ENCODE results near the gene NFAM1. TPM values are rescaled to one million over a fixed set of nuclear protein-coding genes. Genes with fewer than 3 reads are reported as not detected.

The NFAM1 gene
- total RNA-seq, 1 experiment from 2014 or later: 0.12 TPM

DNA sequence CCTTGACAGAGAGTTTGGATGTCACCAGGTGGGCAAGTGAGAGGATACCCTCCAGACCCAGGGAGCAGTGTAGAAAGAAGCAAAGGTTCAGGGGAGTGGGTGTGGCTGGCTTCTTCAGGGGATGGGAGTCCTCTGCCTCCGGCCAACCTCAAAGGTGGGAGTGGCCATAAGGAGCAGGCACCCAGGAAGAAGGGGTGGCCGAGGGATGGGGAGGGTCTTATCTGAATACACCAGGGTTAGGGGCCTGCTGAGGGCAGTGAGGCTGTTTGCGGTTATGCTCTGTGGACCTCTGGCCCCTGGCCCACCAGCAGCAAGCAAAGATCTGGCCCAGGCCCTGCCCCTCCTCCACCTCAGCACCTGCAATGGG lies 6.2 kb downstream of the NFAM1 start:
- Histone ChIP-seq H2AFZ (ENCODE audit: low read depth, low read length, poor library complexity, severe bottlenecking) (no peak overlapping the region), H3K27ac (ENCODE audit: low read depth, low read length) (no peak overlapping the region), H3K9me3 (ENCODE audit: control insufficient read depth in 1 of 2, insufficient read depth in 1 of 2, low read depth in 1 of 2, low read length in 2 of 2) (no peaks in the 10 kb centered on the region), H3K79me2 (ENCODE audit: insufficient read depth, low read length) (no peaks in the 10 kb centered on the region), H3K4me3 (replicated peaks in 1 of 2; ENCODE audit: low read depth in 1 of 2, low read length in 2 of 2) (no peak overlapping the region), H4K20me1 (ENCODE audit: insufficient read depth) (no peaks in the 10 kb centered on the region), H3K27me3 (ENCODE audit: insufficient read depth, low read length) (no peaks in the 10 kb centered on the region), H3K9ac (ENCODE audit: low read length) (no peak overlapping the region), H3K9me2 (ENCODE audit: insufficient read depth) (no peaks in the 10 kb centered on the region), H3K36me3 (ENCODE audit: control insufficient read depth in 1 of 2, insufficient read depth in 2 of 2, low read length in 2 of 2) (no peaks in the 10 kb centered on the region), H3K4me1 (ENCODE audit: control insufficient read depth in 1 of 2, insufficient read depth in 2 of 2, low read length in 2 of 2) (peaks cover 0 to 7% of the 10 kb centered on the region in 2 experiments; a peak in 2 of 4 replicates), H3K4me2 (ENCODE audit: low read length) (no peak overlapping the region)
- intact Hi-C loops (cut with micrococcal nuclease): no loop called here
- ChIA-PET POLR2A (no interaction called here), CTCF (no interaction called here), RAD21 (ENCODE audit: low non-redundant PET in 1 of 2, low total read pairs in 2 of 2, uncharacterized antibody in 2 of 2, unreplicated experiment in 2 of 2) (no interaction called here)
- DNase-seq (ENCODE audit: low read depth, low spot score) (no peak), ATAC-seq (peak; percentile 44; the same call in 1 of the 2 replicates)
- no TSS peak for BruUV-seq (replicated peaks)
- TF ChIP-seq ATF3 (IDR thresholded peaks at IDR 0.05) (no peak), CEBPB (IDR thresholded peaks at IDR 0.05; ENCODE audit: low read depth) (no peak), ZNF274 (IDR thresholded peaks at IDR 0.05; ENCODE audit: low read depth, low read length) (no peak), EGR1 (IDR thresholded peaks at IDR 0.05; ENCODE audit: low read depth) (no peak), CBX3 (IDR thresholded peaks at IDR 0.05; ENCODE audit: low read depth) (no peak), JUND (IDR thresholded peaks at IDR 0.05) (no peak), SP1 (IDR thresholded peaks at IDR 0.05; ENCODE audit: low read depth) (no peak), SIN3A (IDR thresholded peaks at IDR 0.05; ENCODE audit: low read depth) (no peak), EZH2 (IDR thresholded peaks at IDR 0.05) (no peak), FOSL1 (IDR thresholded peaks at IDR 0.05; ENCODE audit: low read depth) (no peak), YY1 (IDR thresholded peaks at IDR 0.05; ENCODE audit: extremely low read depth, insufficient replicate concordance, low read depth, low read length) (no peak), ZFX (IDR thresholded peaks at IDR 0.05) (no peak), POLR2A (IDR thresholded peaks at IDR 0.05; ENCODE audit: borderline replicate concordance, extremely low read depth, insufficient read depth, insufficient read length) (no peak), TCF7L2 (IDR thresholded peaks at IDR 0.05; ENCODE audit: borderline replicate concordance, extremely low read depth, insufficient read depth, insufficient read length) (no peak), SRF (IDR thresholded peaks at IDR 0.05; ENCODE audit: low read depth) (no peak)
- TF ChIP-seq, protein P1, sequence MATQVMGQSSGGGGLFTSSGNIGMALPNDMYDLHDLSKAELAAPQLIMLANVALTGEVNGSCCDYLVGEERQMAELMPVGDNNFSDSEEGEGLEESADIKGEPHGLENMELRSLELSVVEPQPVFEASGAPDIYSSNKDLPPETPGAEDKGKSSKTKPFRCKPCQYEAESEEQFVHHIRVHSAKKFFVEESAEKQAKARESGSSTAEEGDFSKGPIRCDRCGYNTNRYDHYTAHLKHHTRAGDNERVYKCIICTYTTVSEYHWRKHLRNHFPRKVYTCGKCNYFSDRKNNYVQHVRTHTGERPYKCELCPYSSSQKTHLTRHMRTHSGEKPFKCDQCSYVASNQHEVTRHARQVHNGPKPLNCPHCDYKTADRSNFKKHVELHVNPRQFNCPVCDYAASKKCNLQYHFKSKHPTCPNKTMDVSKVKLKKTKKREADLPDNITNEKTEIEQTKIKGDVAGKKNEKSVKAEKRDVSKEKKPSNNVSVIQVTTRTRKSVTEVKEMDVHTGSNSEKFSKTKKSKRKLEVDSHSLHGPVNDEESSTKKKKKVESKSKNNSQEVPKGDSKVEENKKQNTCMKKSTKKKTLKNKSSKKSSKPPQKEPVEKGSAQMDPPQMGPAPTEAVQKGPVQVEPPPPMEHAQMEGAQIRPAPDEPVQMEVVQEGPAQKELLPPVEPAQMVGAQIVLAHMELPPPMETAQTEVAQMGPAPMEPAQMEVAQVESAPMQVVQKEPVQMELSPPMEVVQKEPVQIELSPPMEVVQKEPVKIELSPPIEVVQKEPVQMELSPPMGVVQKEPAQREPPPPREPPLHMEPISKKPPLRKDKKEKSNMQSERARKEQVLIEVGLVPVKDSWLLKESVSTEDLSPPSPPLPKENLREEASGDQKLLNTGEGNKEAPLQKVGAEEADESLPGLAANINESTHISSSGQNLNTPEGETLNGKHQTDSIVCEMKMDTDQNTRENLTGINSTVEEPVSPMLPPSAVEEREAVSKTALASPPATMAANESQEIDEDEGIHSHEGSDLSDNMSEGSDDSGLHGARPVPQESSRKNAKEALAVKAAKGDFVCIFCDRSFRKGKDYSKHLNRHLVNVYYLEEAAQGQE (IDR thresholded peaks at IDR 0.05; ENCODE audit: low read depth): no peak
- TF ChIP-seq, protein P2, sequence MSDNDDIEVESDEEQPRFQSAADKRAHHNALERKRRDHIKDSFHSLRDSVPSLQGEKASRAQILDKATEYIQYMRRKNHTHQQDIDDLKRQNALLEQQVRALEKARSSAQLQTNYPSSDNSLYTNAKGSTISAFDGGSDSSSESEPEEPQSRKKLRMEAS (IDR thresholded peaks at IDR 0.05): no peak
- TF ChIP-seq, protein P3, sequence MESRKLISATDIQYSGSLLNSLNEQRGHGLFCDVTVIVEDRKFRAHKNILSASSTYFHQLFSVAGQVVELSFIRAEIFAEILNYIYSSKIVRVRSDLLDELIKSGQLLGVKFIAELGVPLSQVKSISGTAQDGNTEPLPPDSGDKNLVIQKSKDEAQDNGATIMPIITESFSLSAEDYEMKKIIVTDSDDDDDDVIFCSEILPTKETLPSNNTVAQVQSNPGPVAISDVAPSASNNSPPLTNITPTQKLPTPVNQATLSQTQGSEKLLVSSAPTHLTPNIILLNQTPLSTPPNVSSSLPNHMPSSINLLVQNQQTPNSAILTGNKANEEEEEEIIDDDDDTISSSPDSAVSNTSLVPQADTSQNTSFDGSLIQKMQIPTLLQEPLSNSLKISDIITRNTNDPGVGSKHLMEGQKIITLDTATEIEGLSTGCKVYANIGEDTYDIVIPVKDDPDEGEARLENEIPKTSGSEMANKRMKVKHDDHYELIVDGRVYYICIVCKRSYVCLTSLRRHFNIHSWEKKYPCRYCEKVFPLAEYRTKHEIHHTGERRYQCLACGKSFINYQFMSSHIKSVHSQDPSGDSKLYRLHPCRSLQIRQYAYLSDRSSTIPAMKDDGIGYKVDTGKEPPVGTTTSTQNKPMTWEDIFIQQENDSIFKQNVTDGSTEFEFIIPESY (IDR thresholded peaks at IDR 0.05; ENCODE audit: extremely low read depth, insufficient replicate concordance, low read length): no peak
